Measurements from ENCODE around the gene SCN11A. TPM values are rescaled to one million over a fixed set of nuclear protein-coding genes. Genes with fewer than 3 reads are reported as not detected.

The SCN11A gene
- total and polyA plus RNA-seq, 4 donors = 0.06 to 0.18 (median 0.11) TPM

- H3K9me3 ChIP-seq (ENCODE audit: control insufficient read depth in 4 of 4, low read length in 3 of 4) = no peaks in the 10 kb centered on the region
- no peak overlapping the region for H3K9ac ChIP-seq (ENCODE audit: low read depth in 1 of 2, low read length in 2 of 2)
- H3K4me3 ChIP-seq (ENCODE audit: low read depth in 1 of 3, low read length in 3 of 3) = no peak overlapping the region
- no peaks in the 10 kb centered on the region for H3K4me1 ChIP-seq (ENCODE audit: control insufficient read depth in 4 of 4, insufficient read depth in 4 of 4, low read length in 3 of 4)
- H3K36me3 ChIP-seq (ENCODE audit: control insufficient read depth in 4 of 4, insufficient read depth in 3 of 4, low read depth in 1 of 4, low read length in 3 of 4) = peaks cover 8 to 69% (median 46%) of the 10 kb centered on the region in 4 donors
- no peak overlapping the region for H3K27ac ChIP-seq (ENCODE audit: low read depth in 1 of 2, low read length in 2 of 2)
- 98% methylated on average over 3 of the region's 3 CpGs for WGBS
- H3K27me3 ChIP-seq (ENCODE audit: control insufficient read depth in 4 of 4, insufficient read depth in 4 of 4, low read length in 3 of 4) = no peaks in the 10 kb centered on the region
- DNase-seq (ENCODE audit: low spot score) = no peak
- TF ChIP-seq FOXA2 (IDR thresholded peaks at IDR 0.05) = no peak
- TF ChIP-seq GABPA (IDR thresholded peaks at IDR 0.05 in 1 of 2, conservative IDR thresholded peaks at IDR 0.05 in 1 of 2) = no peak
- TF ChIP-seq EGR1 (IDR thresholded peaks at IDR 0.05; ENCODE audit: low read depth in 2 of 2) = no peak
- no peak for TF ChIP-seq TAF1 (conservative IDR thresholded peaks at IDR 0.05)
- TF ChIP-seq RXRA (IDR thresholded peaks at IDR 0.05) = no peak
- TF ChIP-seq YY1 (IDR thresholded peaks at IDR 0.05) = no peak
- TF ChIP-seq SP1 (IDR thresholded peaks at IDR 0.05) = no peak
- TF ChIP-seq RAD21 (IDR thresholded peaks at IDR 0.05) = no peak
Observed at GRCh38 chr3:39088456-39088855, 36.7 kb upstream of the SCN11A start.

GRCh38 chr3:39086144-39086543 is 34.4 kb upstream of the SCN11A start:
- H3K9ac ChIP-seq (ENCODE audit: low read depth in 1 of 2, low read length in 2 of 2) = no peak overlapping the region
- no peak overlapping the region for H3K27ac ChIP-seq (ENCODE audit: low read depth in 1 of 2, low read length in 2 of 2)
- peaks cover 4 to 54% (median 39%) of the 10 kb centered on the region in 4 donors for H3K36me3 ChIP-seq (ENCODE audit: control insufficient read depth in 4 of 4, insufficient read depth in 3 of 4, low read depth in 1 of 4, low read length in 3 of 4)
- TF ChIP-seq JUND (IDR thresholded peaks at IDR 0.05) (no peak), HNF4A (conservative IDR thresholded peaks at IDR 0.05) (no peak), ATF3 (IDR thresholded peaks at IDR 0.05) (no peak), NR2F2 (IDR thresholded peaks at IDR 0.05) (no peak), REST (IDR thresholded peaks at IDR 0.05) (no peak), ZBTB33 (IDR thresholded peaks at IDR 0.05) (no peak), YY1 (IDR thresholded peaks at IDR 0.05) (no peak), SP1 (IDR thresholded peaks at IDR 0.05) (no peak), CTCF (IDR thresholded peaks at IDR 0.05; ENCODE audit: low read depth, low read length, missing input control) (no peak), HNF4G (IDR thresholded peaks at IDR 0.05) (no peak), EGR1 (IDR thresholded peaks at IDR 0.05; ENCODE audit: low read depth in 2 of 2) (no peak), GABPA (IDR thresholded peaks at IDR 0.05 in 1 of 2, conservative IDR thresholded peaks at IDR 0.05 in 1 of 2) (no peak), FOXA2 (IDR thresholded peaks at IDR 0.05) (no peak), RAD21 (IDR thresholded peaks at IDR 0.05) (no peak), FOXA1 (IDR thresholded peaks at IDR 0.05) (no peak), TAF1 (conservative IDR thresholded peaks at IDR 0.05) (no peak), RXRA (IDR thresholded peaks at IDR 0.05) (no peak)
- 94% methylated on average over 4 of the region's 4 CpGs for WGBS
- no peak overlapping the region for H3K4me3 ChIP-seq (ENCODE audit: low read depth in 1 of 3, low read length in 3 of 3)
- no peaks in the 10 kb centered on the region for H3K4me1 ChIP-seq (ENCODE audit: control insufficient read depth in 4 of 4, insufficient read depth in 4 of 4, low read length in 3 of 4)
- no peaks in the 10 kb centered on the region for H3K27me3 ChIP-seq (ENCODE audit: control insufficient read depth in 4 of 4, insufficient read depth in 4 of 4, low read length in 3 of 4)
- H3K9me3 ChIP-seq (ENCODE audit: control insufficient read depth in 4 of 4, low read length in 3 of 4) = no peaks in the 10 kb centered on the region
- no peak for DNase-seq (ENCODE audit: low spot score)

Data from liver (tissue), 9 donors.